Measurements from ENCODE around the gene ZNF420. TPM values are rescaled to one million over a fixed set of nuclear protein-coding genes. Genes with fewer than 3 reads are reported as not detected.
A peak's percentile ranks its signal among the peaks of the same experiment; 100 is the strongest.

The ZNF420 gene
- total and polyA plus RNA-seq, 2 of the 8 experiments (the other 6 are each of a cell fraction or from before 2014, with no cell fraction given): 1.7 to 8.8 TPM

GRCh38 chr19:37172368-37173366 is 94.4 kb downstream of the ZNF420 start, which contains the start of gene ZNF585A (continued):
- TF ChIP-seq EGR1 (IDR thresholded peaks at IDR 0.05; ENCODE audit: borderline replicate concordance, low read depth, low read length): no peak
- TF ChIP-seq CTBP2 (IDR thresholded peaks at IDR 0.05; ENCODE audit: borderline replicate concordance, insufficient read depth, insufficient read length, low read length): no peak
- no peak for TF ChIP-seq KDM5A (IDR thresholded peaks at IDR 0.05; ENCODE audit: low read length)
- no peak for TF ChIP-seq FOSL1 (IDR thresholded peaks at IDR 0.05; ENCODE audit: insufficient read depth, low read depth, low read length)
- no peak for TF ChIP-seq JUND (IDR thresholded peaks at IDR 0.05; ENCODE audit: low read length)
- no peak for TF ChIP-seq GTF2F1 (IDR thresholded peaks at IDR 0.05; ENCODE audit: borderline replicate concordance, low read depth, low read length)
- no peak for TF ChIP-seq TCF12 (IDR thresholded peaks at IDR 0.05; ENCODE audit: low read depth, low read length)
- TF ChIP-seq, protein P1, sequence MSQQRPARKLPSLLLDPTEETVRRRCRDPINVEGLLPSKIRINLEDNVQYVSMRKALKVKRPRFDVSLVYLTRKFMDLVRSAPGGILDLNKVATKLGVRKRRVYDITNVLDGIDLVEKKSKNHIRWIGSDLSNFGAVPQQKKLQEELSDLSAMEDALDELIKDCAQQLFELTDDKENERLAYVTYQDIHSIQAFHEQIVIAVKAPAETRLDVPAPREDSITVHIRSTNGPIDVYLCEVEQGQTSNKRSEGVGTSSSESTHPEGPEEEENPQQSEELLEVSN (IDR thresholded peaks at IDR 0.05): no peak
- no peak for TF ChIP-seq POU5F1 (IDR thresholded peaks at IDR 0.05; ENCODE audit: low read depth, low read length)
- peak; percentile 76 for TF ChIP-seq CREB1 (IDR thresholded peaks at IDR 0.05)
- TF ChIP-seq KDM1A (IDR thresholded peaks at IDR 0.05; ENCODE audit: borderline replicate concordance, low read length): no peak
- TF ChIP-seq SAP30 (IDR thresholded peaks at IDR 0.05; ENCODE audit: insufficient read depth, insufficient replicate concordance, low read length): peak; percentile 88
- no peak for TF ChIP-seq RFX5 (IDR thresholded peaks at IDR 0.05; ENCODE audit: borderline replicate concordance, low read depth, low read length)
- no peak for TF ChIP-seq CBX8 (IDR thresholded peaks at IDR 0.05; ENCODE audit: borderline replicate concordance, low read depth, low read length)
- TF ChIP-seq SP4 (IDR thresholded peaks at IDR 0.05; ENCODE audit: low read length): no peak
- TF ChIP-seq BCL11A (IDR thresholded peaks at IDR 0.05; ENCODE audit: low read depth in 2 of 2, low read length in 2 of 2): no peak
- TF ChIP-seq SUZ12 (IDR thresholded peaks at IDR 0.05; ENCODE audit: low read length): no peak
- TF ChIP-seq BACH1 (IDR thresholded peaks at IDR 0.05; ENCODE audit: low read length): no peak
- no peak for TF ChIP-seq SP1 (IDR thresholded peaks at IDR 0.05; ENCODE audit: low read depth, low read length)
- no peak for TF ChIP-seq CHD1 (IDR thresholded peaks at IDR 0.05; ENCODE audit: low read depth, low read length)
- TF ChIP-seq TBP (IDR thresholded peaks at IDR 0.05; ENCODE audit: low read depth, low read length): peak; percentile 51; the same call in 1 of the 2 replicates
- TF ChIP-seq TAF7 (optimal IDR thresholded peaks at IDR 0.05; ENCODE audit: borderline replicate concordance, low read depth, low read length): peak; percentile 46
- no peak for TF ChIP-seq SP2 (IDR thresholded peaks at IDR 0.05; ENCODE audit: low read length)

Data from H1 (cell line).